ENCODE measurements around the gene TMC2.

DNA sequence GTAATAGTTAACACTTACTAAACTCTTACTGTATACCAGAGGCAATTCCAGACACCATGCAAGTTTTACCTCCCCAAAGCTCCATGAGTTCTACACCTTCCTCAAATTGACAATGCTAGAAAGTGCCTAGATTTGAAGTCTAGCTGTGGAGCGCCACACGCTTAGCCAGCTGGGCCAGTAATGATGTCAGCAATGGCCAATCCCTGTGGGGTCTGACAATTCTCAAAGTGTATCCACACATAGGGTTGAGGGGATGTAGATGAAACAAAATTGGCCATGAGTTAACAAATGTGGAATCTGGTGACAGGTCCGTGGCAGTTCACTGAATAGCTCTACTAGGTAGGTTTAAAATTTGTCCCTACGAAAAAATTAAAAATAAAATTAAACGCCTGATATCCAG lies 28.9 kb upstream of the TMC2 start:
- TF ChIP-seq EP300 (IDR thresholded peaks at IDR 0.05; ENCODE audit: borderline replicate concordance in 1 of 2, low read depth in 1 of 2, low read length in 1 of 2) (no peak), GABPA (IDR thresholded peaks at IDR 0.05; ENCODE audit: low read depth) (no peak), RAD21 (IDR thresholded peaks at IDR 0.05; ENCODE audit: low read length) (no peak), FOSL2 (IDR thresholded peaks at IDR 0.05; ENCODE audit: borderline replicate concordance, low read depth) (no peak), POLR2AphosphoS5 (IDR thresholded peaks at IDR 0.05; ENCODE audit: low read depth, low read length) (no peak)
- TF ChIP-seq, protein P1, sequence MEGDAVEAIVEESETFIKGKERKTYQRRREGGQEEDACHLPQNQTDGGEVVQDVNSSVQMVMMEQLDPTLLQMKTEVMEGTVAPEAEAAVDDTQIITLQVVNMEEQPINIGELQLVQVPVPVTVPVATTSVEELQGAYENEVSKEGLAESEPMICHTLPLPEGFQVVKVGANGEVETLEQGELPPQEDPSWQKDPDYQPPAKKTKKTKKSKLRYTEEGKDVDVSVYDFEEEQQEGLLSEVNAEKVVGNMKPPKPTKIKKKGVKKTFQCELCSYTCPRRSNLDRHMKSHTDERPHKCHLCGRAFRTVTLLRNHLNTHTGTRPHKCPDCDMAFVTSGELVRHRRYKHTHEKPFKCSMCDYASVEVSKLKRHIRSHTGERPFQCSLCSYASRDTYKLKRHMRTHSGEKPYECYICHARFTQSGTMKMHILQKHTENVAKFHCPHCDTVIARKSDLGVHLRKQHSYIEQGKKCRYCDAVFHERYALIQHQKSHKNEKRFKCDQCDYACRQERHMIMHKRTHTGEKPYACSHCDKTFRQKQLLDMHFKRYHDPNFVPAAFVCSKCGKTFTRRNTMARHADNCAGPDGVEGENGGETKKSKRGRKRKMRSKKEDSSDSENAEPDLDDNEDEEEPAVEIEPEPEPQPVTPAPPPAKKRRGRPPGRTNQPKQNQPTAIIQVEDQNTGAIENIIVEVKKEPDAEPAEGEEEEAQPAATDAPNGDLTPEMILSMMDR (IDR thresholded peaks at IDR 0.05): no peak
- TF ChIP-seq, protein P2, sequence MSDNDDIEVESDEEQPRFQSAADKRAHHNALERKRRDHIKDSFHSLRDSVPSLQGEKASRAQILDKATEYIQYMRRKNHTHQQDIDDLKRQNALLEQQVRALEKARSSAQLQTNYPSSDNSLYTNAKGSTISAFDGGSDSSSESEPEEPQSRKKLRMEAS (IDR thresholded peaks at IDR 0.05; ENCODE audit: low read depth): no peak
- TF ChIP-seq, protein P3, sequence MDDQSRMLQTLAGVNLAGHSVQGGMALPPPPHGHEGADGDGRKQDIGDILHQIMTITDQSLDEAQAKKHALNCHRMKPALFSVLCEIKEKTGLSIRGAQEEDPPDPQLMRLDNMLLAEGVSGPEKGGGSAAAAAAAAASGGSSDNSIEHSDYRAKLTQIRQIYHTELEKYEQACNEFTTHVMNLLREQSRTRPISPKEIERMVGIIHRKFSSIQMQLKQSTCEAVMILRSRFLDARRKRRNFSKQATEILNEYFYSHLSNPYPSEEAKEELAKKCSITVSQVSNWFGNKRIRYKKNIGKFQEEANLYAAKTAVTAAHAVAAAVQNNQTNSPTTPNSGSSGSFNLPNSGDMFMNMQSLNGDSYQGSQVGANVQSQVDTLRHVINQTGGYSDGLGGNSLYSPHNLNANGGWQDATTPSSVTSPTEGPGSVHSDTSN (IDR thresholded peaks at IDR 0.05): no peak
